A549 (cell line): ENCODE measurements around the gene PDZD2.

Experiments used
- CEBPB ChIP-seq, 2 experiments: fragments of >200 bp in 1 of 2; sonication (Bioruptor Twin) in 1 of 2; formaldehyde crosslinking in 1 of 2; IDR thresholded peaks; 2 replicates each; pipeline ENCODE4 v1.6.1; 2012 to 2016
- EP300 ChIP-seq, 2 experiments: fragments of >200 bp; sonication (Bioruptor Twin); formaldehyde crosslinking; IDR thresholded peaks; 2 replicates in 1 of 2; 3 replicates in 1 of 2; pipeline ENCODE4 v1.6.1; 2016 to 2017
- KDM1A ChIP-seq: fragments of 200-600 bp; sonication (generic); IDR thresholded peaks from 2 replicates; pipeline ENCODE4 v1.6.1; 2016; ENCODE audit warnings: low read depth, mild to moderate bottlenecking
- POLR2A ChIP-seq: IDR thresholded peaks from 2 replicates; pipeline ENCODE4 v1.6.1; 2012; ENCODE audit warnings: mild to moderate bottlenecking, low read length
- ZFP36 ChIP-seq: fragments of 450-650 bp; IDR thresholded peaks from 2 replicates; pipeline ENCODE4 v1.6.1; 2014; ENCODE audit warnings: borderline replicate concordance; ENCODE audit not compliant: partially characterized antibody
- TF ChIP-seq, protein P1 (sequence below): fragments of >200 bp; sonication (Bioruptor Twin); formaldehyde crosslinking; IDR thresholded peaks from 3 replicates; pipeline ENCODE4 v1.5.1; 2016
- TF ChIP-seq, protein P2 (sequence below): fragments of 450-650 bp; IDR thresholded peaks from 2 replicates; pipeline ENCODE4 v1.6.1; 2014; ENCODE audit warnings: antibody characterized with exemption

DNA sequence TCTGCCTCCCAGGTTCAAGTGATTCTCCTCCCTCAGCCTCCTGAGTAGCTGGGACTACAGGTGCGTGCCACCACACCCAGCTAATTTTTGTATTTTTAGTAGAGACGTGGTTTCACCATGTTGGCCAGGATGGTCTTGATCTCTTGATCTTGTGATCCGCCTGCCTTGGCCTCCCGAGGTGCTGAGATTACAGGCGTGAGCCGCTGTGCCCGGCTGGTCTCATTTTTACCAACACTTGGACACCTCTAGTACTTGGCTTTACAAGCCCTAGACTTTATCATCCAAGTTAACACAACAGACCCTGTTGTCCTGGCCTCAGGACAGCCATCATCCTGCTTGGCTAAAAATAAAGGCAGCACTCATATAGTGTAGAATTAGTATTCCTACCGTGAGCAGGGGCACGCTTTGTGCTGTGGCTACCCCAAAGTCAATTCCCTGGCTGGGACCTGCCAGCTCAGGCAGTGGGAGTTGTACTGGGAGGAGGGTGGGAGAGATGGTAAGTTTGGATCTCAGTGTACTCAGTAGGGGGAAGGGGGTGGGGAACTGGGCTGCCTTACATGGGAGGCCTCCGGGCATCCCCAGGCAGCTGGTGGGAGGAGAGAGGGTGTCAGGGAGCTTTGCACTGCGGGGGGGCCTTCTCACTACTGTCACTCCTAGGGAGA is 6.6 kb downstream of the PDZD2 start:
- TF ChIP-seq, protein P1, sequence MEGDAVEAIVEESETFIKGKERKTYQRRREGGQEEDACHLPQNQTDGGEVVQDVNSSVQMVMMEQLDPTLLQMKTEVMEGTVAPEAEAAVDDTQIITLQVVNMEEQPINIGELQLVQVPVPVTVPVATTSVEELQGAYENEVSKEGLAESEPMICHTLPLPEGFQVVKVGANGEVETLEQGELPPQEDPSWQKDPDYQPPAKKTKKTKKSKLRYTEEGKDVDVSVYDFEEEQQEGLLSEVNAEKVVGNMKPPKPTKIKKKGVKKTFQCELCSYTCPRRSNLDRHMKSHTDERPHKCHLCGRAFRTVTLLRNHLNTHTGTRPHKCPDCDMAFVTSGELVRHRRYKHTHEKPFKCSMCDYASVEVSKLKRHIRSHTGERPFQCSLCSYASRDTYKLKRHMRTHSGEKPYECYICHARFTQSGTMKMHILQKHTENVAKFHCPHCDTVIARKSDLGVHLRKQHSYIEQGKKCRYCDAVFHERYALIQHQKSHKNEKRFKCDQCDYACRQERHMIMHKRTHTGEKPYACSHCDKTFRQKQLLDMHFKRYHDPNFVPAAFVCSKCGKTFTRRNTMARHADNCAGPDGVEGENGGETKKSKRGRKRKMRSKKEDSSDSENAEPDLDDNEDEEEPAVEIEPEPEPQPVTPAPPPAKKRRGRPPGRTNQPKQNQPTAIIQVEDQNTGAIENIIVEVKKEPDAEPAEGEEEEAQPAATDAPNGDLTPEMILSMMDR: no peak
- TF ChIP-seq ZFP36 (no peak), EP300 (IDR thresholded peaks at IDR 0.05) (no peak), KDM1A (no peak), POLR2A (no peak), CEBPB (IDR thresholded peaks at IDR 0.05) (no peak)
- TF ChIP-seq, protein P2, sequence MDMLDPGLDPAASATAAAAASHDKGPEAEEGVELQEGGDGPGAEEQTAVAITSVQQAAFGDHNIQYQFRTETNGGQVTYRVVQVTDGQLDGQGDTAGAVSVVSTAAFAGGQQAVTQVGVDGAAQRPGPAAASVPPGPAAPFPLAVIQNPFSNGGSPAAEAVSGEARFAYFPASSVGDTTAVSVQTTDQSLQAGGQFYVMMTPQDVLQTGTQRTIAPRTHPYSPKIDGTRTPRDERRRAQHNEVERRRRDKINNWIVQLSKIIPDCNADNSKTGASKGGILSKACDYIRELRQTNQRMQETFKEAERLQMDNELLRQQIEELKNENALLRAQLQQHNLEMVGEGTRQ: no peak
